ENCODE measurements around the gene TRUB1.

- TF ChIP-seq POLR2A (IDR thresholded peaks at IDR 0.05; ENCODE audit: extremely low read depth, insufficient read length) (no peak), MYC (IDR thresholded peaks at IDR 0.05; ENCODE audit: low read depth, low read length) (no peak), CTCF (IDR thresholded peaks at IDR 0.05; ENCODE audit: low read depth, low read length) (no peak)
Measured at GRCh38 chr10:114940735-114941134, 2.7 kb downstream of the TRUB1 start.

Measured in NB4 (cell line).